NCI-H526 (cell line): Measurements from ENCODE around the gene PRND.
"Not testable (repeated sequence)": the region's sequence is repeated elsewhere in the genome, so short reads cannot be mapped to it uniquely, and the experiment has no call there.

Experiments used
- DNase-seq, 2 experiments: peaks; one replicate each; lab custom pipeline; 2025; lab: John Stamatoyannopoulos, UW

The PRND gene

GRCh38 chr20:4721719-4722118 is at the start of gene PRND:
TSS of gene PRND (plus strand) at chr20:4721909. CDS start at chr20:4724552, 2,643 bp downstream.
- DNase-seq: no peak

- no peak for DNase-seq
Observed at GRCh38 chr20:4672948-4673347, 48.8 kb upstream of the PRND start.

- DNase-seq: peak; percentile 11 to 55
Observed at GRCh38 chr20:4673371-4674001, 48.2 kb upstream of the PRND start.

- no peak for DNase-seq
Observed at GRCh38 chr20:4674672-4675071, 47.0 kb upstream of the PRND start.

GRCh38 chr20:4677846-4678245 is 43.9 kb upstream of the PRND start:
- no peak for DNase-seq

- DNase-seq: no peak
Observed at GRCh38 chr20:4681401-4681800, 40.3 kb upstream of the PRND start.

GRCh38 chr20:4681991-4682401 is 39.7 kb upstream of the PRND start:
- DNase-seq: no peak

GRCh38 chr20:4682682-4683081 is 39.0 kb upstream of the PRND start:
- no peak for DNase-seq

- no peak for DNase-seq
Observed at GRCh38 chr20:4683261-4683660, 38.4 kb upstream of the PRND start.

- no peak for DNase-seq
Observed at GRCh38 chr20:4684837-4685413, 36.8 kb upstream of the PRND start.

- no peak for DNase-seq
Observed at GRCh38 chr20:4685923-4686221, 35.8 kb upstream of the PRND start.

- no peak for DNase-seq
Observed at GRCh38 chr20:4688305-4688704, 33.4 kb upstream of the PRND start.

- DNase-seq: no peak
Observed at GRCh38 chr20:4689220-4689619, 32.5 kb upstream of the PRND start.

- no peak for DNase-seq
Observed at GRCh38 chr20:4691753-4692152, 30.0 kb upstream of the PRND start.

- no peak for DNase-seq
Observed at GRCh38 chr20:4694076-4694475, 27.6 kb upstream of the PRND start.

- DNase-seq: no peak
Observed at GRCh38 chr20:4697189-4697830, 24.4 kb upstream of the PRND start.

- DNase-seq: no peak
Observed at GRCh38 chr20:4697831-4698221, 23.9 kb upstream of the PRND start.

- DNase-seq: no peak
Observed at GRCh38 chr20:4699216-4699615, 22.5 kb upstream of the PRND start.

GRCh38 chr20:4699957-4700356 is 21.8 kb upstream of the PRND start:
- no peak for DNase-seq

- DNase-seq: no peak
Observed at GRCh38 chr20:4702562-4703280, 19.0 kb upstream of the PRND start.

- no peak for DNase-seq
Observed at GRCh38 chr20:4703281-4703676, 18.4 kb upstream of the PRND start.

- DNase-seq: not testable (repeated sequence)
Observed at GRCh38 chr20:4706941-4707340, 14.8 kb upstream of the PRND start.

- no peak for DNase-seq
Observed at GRCh38 chr20:4708036-4708435, 13.7 kb upstream of the PRND start.
